Measurements from ENCODE around the gene DPP4. TPM values are rescaled to one million over a fixed set of nuclear protein-coding genes. Genes with fewer than 3 reads are reported as not detected.

DPP4 gene
- polyA plus RNA-seq (ENCODE audit: insufficient read length in 4 of 4) = 100 to 1,000 TPM; 109 to 130 (median 113) TPM

DNA sequence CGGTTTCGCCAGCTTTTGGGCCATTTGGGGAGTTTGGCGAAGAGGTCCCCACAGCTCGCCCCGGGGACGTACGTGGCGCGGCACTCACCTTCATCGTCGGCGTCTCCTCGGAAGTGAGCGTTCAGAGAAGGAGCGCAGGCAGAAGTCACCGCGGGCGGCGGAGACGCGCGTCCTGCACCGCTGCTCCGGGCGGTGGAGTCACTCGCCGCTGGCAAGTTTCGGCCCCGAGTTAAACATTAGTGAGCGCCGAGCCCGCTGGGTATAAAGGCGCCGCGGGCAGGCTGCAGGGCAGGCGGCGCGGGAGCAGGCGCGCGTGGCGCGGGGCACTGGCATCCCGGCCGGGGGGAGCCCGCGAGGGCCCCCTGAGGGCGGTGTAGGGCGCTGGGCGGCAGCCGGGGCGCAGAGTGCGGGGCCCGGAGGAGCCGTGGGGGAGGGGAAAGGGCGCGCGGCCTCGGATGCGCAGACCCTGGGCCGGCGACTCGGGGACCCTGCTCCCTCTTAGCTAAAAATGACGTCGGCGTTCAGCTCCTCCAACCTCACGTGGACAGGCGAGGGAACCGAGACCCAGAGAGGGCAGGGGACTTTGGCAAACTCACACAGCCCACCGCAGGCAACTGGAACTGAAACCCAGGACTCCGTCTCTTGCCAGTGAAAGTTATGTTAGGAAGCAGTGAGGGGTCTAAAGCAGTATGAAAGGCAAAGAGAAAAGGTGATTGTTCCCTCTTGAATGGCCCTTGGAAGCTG lies at the start of gene DPP4:
Gene DPP4 (minus strand): TSS at position 328 of the 744 bp plus-strand sequence. CDS start 234 bp downstream, at position 94.
- DNase-seq (ENCODE audit: low read depth in 4 of 4, low spot score in 2 of 4) = no peak

DNA sequence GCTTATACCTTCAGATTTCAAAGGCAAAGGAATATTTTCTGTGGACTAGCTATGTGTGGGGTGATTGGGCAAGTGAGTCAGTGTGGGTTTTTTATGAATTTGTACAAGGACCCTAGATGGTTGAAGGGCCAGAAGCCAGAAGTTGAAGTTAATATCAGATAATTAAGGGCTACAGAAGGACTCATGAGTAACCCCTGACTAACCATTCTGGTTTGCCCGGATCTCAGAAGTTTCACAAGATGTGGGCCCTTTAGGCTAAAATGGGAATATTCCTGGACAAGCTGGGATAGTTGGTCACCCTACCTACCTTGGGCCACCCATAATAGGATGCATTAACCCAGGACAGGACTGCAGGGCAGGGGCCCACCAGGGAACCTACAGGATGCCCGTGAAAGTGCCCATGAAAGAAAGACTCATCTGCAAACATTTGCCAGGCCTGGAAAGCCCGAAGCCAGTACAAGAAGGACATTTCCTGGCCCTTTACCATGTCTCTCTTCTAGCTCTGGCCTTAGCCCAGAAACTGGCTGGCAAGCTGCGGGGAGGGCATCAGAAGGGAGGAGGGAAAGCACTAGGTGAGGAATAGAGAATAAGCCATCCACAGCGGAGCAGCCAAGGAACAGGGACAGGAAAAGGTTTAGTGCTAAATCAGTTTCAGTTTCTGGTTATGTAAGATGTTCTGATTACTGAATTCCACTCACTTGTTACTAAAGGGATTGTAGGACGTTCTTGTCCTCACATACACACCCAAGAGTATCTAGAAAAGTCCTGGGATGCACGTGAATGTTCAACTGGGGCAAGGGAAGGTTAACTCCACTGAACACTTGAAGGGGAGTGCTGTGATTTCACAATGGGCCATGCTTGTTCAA lies 44.4 kb upstream of the DPP4 start:
- DNase-seq (ENCODE audit: low read depth in 4 of 4, low spot score in 2 of 4) = no peak

DNA sequence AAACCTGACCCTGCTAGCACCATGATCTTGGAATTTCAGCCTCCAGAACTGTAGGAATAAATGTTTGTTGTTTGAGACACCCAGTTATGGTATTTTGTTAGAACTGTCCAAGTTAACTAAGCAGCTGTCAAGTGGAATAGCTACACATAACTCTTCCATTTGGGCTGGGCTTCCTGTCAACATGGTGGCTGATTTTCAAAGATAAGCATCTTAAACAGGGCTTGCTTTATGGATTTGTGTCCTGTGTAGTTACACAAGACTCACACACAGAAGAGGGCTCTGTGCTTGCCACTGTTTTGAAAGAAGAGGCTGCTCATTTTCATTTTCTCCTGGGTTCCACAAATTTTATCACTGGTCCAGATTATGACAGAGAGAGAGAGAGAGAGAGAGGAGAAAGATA lies 42.3 kb upstream of the DPP4 start:
- no peak for DNase-seq (ENCODE audit: low read depth in 4 of 4, low spot score in 2 of 4)

DNA sequence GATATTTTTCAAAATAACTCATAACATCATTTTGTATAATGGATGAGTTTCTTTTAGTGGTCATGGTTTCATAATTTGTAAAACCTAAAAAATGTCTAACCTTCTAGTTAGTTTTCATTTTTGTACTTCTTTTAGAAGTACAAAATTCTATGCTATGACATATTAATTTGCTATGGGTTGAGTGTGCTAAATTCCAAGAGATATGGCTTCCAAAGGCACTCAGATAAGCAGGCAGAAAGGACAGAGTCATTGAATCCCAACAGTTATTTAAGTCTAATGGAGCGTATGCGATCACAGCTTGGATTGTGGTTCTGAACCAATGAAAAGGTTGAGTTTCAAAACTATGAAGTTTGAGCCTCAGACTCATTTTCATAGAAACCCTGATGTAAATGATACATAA lies 41.1 kb upstream of the DPP4 start:
- DNase-seq (ENCODE audit: low read depth in 4 of 4, low spot score in 2 of 4) = no peak

DNA sequence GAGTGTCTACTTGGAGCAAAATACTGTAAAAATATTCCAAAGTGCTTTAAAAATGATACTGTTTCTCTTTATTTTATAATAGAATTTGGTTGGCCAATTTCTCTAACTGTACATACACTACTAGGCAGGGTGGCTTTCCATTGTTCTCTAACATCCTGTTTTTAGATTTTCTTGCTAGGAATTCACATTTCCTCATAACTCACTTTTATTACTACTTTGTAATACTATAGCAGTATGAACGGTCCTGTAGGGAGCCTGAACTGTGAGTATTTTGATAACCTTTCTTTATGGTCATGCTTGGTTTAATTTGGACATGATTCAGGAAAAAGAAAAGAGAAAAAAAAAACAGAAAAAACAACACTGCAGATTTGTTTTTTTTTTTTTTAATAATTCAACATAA lies 40.3 kb upstream of the DPP4 start:
- no peak for DNase-seq (ENCODE audit: low read depth in 4 of 4, low spot score in 2 of 4)

DNA sequence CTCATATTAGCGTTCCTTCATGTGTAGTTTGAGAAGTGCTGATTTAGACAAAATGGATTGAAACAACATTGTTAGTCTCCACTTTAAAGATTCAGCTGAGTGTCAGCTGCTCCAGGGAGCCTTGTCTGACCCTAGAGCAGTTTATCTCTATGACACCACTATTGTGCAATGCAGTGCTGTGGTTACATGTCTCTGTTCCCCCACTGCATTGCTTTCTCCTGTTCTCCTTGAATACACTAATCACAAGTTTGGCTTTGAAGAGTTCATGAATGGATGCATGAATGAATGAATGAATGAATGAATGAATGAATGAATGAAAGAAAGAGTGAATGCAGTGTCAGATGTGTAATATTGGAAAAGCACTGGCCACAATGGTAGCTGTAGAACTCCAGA lies 39.8 kb upstream of the DPP4 start:
- no peak for DNase-seq (ENCODE audit: low read depth in 4 of 4, low spot score in 2 of 4)

DNA sequence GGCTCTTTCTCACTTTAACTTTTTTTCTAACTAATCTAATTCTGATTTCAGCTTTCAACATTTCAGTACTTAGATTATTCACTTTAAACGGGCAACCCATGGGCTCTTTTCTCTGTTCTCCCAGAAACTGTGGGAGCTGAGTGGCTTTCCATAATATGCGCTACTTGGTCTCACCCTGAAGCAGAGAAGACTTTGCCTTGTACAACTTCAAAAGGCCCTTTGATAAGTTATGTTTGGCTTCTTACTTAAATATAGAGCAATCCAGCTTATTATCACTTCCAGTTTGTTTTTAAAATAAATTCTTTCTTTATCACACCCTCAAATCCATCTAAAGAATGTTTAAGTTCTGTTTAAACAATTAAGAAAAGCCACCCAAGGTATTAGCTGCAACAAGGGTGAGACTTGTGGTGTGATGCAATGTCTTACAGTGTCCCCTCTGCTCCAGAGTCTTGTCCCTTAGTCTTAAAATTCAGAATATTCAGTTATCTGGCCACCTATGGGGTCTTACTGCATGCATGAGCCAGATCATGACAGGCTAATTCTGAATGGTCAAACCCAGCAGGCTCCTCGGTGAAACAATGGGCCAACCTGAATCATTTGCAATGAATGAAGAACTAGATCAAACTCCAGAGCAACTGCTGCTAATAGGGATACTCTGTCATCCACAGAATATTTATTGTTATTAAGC lies 39.2 kb upstream of the DPP4 start:
- DNase-seq (ENCODE audit: low read depth in 4 of 4, low spot score in 2 of 4) = no peak

DNA sequence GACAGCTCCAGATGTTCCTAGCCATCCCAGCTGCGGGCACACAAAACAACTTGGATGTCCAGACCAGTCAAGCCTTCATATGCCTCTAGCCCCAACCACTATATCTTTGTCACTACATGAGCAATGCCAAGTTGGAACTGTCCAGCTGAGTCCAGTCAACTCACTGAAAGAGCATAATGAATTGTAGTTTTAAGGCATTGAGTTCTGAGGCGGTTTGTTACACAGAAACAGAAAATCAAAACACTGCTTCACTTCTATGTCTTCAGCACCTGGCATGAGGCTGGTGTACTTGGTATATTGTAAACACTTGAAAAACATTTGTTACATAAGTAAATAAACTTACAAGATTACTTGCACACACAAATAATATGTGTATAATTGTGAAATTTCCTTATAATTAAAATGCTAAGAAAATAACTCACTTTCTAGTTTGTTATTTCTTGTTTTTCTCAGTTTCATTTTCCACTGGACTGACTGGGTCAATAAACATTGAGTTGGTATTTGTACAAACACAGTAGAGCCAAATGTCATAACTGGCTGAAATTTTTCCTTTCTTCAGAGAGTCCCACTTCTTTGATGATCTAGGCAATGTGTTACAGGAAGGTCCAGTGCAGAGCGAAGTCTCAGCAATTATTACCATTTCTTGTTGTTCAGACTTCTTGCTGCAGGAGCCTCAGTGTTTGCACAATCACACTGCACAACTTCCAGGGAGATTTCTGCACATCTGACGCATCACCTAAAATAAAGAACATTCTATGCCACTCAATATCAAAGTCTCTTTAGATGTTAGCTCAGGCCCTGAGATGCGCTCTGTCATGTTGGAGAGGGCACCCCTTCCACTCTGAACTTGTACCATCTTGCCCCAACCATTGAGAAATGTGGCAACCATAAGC lies 38.2 kb upstream of the DPP4 start:
- no peak for DNase-seq (ENCODE audit: low read depth in 4 of 4, low spot score in 2 of 4)

DNA sequence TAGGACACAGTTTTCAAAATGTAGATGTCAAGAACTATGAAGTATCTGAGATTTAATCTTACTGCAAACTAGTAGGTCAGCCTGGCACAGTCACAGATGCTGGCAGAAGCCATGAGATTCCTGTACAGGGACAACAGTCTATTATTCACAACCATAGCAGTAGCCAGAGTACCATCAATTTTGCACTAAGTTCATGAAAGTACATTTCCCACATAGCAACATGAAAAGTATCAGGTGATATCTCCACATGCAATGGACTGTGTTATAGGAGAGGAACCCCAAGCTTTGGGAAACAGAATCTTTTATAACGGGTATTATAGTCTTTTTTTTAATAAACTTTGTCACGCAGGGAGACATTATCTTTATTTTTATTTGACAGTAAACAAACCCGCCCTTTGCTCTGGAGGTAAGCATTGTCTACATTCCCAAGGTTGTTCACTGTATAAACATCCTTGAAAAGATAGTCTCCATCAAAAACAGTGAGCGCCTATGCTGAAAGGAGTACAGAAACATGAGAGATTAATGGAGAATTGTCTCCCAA lies 33.4 kb upstream of the DPP4 start:
- DNase-seq (ENCODE audit: low read depth in 4 of 4, low spot score in 2 of 4) = no peak

DNA sequence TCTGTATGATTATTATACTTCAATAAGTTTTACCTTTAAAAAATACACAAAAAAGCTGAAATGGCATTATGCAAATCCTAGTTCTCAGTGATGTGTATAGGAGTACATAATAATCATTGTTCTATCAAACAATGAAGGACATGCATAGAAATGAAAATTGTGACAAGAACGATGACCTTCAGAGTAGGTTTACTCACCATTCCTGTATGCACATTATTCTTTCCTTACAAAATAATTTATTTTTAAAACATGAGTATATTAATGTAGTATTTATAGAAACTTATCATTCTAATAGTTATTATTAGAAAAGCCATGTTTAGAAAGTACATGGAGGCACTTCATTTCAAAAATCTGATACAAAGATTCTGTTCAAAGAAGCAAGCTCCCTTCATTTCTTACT lies 32.7 kb upstream of the DPP4 start:
- no peak for DNase-seq (ENCODE audit: low read depth in 4 of 4, low spot score in 2 of 4)

DNA sequence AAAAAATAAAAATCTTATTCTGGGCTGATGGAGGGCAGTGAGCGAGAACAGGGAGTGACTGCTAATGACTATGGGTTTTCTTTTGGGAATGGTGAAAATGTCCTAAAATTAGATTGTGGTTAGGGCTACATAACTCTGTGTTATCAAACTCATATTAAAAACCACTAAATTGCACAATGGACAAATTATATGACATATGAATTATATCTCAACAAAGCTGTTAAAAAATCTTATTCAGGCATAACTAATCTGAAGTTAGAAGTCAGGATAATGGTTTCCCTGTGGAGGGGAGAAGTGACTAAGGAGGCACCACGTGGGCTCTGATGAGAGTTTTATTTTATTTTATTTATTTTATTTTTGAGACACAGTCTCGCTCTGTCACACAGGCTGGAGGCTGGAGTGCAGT lies 32.1 kb upstream of the DPP4 start:
- no peak for DNase-seq (ENCODE audit: low read depth in 4 of 4, low spot score in 2 of 4)

DNA sequence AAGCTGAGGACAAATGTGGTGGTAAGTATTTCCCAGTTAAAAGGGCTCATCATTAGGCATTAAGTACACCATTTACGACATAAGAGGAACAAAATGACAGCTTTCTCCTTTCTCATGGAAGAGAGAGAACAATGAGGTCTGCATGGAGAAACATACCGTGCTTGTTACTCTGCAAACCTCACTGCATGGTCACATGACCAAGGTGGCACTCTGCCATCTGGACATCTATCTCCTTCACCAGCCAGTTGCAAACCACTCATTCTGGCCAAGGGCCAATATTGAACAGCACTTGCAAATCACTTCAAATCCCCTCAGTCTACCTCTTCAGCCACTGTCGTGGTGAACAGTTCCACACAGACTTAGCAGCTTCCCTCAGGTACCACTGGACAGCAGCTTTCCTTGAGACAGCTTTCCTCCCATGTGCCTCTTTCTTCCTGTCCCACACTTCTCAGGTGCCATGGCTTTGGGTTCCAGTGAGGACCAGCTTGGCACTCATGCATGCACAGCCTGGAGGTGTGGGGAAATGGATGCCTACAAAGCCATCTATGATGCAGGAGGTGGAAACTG lies 29.5 kb upstream of the DPP4 start:
- no peak for DNase-seq (ENCODE audit: low read depth in 4 of 4, low spot score in 2 of 4)

DNA sequence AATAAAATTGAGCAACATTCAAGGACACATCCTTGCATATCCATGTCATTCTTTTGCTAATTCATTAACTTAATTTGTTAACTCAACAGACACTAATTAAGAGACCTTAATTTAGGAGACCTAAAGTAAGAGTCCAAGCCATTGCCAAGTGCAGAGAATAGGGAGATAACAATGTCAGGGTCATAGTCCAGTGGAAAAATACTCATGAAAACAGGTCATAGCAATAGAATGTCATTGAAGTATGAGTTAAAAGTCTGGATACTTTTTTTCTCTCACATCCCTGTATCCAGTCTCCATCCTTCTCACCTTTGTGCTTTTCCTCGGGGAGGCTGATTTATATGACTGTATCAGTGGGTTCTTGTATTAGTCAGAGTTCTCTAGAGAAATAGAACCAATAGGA lies 26.6 kb upstream of the DPP4 start:
- no peak for DNase-seq (ENCODE audit: low read depth in 4 of 4, low spot score in 2 of 4)

DNA sequence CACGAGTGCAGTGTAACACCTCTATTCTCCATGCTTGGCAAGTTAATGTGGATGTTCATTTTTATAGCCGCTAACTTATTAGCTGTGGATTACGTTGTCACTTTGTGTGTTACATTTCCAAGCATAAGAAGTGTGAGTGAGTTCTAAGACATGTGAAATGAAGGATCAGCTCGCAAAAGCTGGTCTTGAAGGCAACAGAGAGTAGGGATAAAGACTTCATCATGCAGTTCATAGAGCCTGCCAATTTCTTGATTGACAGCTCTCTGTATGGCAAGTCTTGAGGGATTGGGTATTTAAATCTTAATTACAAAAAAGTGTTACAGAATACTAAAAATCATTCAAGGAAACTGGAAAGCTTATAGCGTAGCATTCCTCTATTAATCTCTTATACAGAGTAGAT lies 25.8 kb upstream of the DPP4 start:
- DNase-seq (ENCODE audit: low read depth in 4 of 4, low spot score in 2 of 4) = no peak

DNA sequence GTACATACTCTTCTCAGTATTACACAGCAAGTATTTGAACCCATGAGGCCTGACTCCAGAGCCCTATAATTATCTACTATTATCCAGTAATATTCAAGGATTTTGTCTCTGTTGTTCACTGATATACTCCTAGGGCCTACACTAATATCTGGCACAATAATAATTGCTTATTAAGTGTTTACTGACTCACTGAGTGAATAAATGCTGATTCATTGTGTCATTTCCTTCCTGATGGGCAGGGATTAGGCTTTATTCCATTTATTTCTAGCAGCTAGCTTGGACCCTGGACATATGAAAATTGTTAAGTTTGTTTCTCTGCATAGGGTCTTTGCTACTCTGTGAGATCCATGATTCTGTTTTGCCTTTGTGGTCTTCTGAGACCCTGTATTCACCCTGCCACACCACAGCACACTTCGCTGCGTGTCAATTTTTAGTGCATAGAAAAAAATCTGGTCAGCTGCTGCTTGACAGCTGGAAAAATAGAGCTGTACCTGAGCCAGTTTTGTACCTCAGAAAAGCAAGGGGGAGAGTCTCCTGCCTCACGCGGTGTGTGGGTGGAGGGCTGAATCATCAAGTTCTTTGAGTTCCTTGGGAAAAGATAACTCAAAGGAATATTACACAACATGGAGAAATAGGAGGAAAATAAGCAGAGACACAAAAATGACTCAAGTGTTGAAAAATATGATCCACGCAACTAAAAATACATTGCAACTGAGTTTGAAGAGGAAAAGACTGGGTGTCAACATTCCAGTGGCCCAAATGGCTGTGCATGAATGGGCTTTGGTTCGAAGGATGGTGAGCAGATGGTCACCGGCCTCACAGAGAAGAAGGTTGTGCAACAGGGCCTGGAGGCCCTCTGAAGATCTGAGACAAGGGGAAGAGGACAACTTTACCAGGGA lies 18.9 kb upstream of the DPP4 start:
- DNase-seq (ENCODE audit: low read depth in 4 of 4, low spot score in 2 of 4) = no peak

DNA sequence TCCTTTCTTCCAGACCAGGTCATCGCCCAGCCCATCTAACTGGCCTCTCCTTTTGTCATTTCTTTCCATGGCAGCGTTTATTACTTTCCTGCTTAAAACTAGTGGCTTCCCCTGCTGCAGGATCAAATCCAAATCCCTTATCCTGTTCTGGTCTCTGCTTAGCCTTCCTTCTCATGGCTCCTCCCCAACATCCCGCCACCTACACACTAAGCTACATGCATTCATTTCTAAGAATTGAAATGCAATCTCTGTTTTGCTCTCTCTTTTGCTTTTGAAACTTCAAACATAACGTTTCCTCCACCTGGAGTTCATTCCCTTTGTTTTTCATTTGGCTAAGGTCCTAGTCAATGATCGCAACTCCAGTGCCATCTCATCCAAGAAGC lies 18.0 kb upstream of the DPP4 start:
- DNase-seq (ENCODE audit: low read depth in 4 of 4, low spot score in 2 of 4) = no peak

DNA sequence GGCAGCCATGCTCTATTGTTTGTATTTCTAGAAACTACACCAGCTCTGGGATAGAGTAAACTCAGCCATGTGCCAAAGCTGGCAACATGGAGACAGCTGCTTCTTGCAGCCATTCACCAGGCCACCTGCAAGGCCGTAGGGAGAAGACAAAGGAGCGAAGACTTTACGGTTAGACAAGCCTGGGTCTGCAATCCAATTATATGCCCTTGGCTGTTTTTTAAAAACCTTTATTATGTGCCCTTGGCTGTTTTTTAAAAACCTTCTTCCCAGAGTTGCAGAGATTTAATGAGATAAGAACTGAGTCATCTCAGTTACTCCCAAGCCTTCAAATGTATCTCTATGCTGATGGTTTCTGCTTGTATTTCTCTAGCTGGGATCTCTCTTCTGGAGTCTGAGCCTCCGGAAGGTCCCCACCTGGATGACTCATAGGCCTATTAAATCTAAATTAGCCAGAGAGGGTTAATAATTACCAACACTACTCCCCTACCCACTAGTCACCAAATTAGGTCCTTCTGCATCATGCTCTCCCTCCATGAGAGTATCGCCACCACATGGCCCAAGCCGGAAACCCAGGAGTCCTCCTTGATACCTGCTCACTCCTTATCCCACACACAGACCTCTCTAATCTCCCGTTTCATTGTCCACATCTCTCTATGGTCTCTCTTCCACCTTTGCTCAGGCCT lies 17.5 kb upstream of the DPP4 start:
- no peak for DNase-seq (ENCODE audit: low read depth in 4 of 4, low spot score in 2 of 4)

DNA sequence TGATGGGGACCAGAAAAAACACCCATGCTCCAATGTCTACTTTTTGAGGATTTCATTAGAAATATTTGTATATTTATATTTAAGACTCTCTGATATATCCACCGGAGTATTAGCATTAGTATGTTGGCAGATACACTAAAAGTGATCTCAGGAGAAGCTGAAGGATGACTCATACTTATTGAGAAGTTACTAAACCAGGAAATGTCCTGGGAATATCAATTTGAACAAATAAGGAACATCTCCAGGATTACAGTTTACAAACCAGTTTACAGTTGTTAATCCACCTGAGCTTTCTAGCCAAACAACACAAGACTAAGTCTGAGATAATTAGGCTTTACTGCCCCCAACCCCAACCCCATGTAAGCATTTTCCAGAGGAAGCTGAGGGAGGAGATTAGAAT lies 16.1 kb upstream of the DPP4 start:
- DNase-seq (ENCODE audit: low read depth in 4 of 4, low spot score in 2 of 4) = no peak
